22Rv1 (cell line): ENCODE data around the gene CDC14B.

Experiments used
- ZFX ChIP-seq: fragments of 450-650 bp; IDR thresholded peaks from 2 replicates; pipeline ENCODE4 v1.6.1; 2017; ENCODE audit warnings: antibody characterized with exemption, borderline replicate concordance
- TF ChIP-seq, protein P1 (sequence below): fragments of 450-650 bp; IDR thresholded peaks from 2 replicates; pipeline ENCODE4 v1.5.1; 2017; ENCODE audit warnings: mild to moderate bottlenecking

DNA sequence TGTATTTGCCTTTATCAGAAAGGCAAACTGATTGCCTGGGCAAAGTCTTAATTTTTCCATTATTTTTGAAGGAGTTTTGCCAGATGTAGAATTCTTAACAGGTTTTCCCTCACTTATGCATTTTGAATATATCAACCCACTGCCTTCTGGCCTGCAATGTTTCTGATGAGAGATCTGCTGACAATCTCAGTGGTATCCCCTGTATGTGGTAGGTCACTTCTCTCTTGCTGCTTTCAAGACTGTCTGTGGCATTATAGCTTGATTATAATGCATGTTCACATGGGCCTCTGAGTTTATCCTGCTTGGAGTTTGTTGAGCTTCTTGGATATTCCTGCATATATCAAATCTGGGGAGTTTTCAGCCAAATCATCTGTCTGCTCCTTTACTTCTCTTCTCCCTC lies 87.5 kb downstream of the CDC14B start:
- TF ChIP-seq ZFX, result no peak
- TF ChIP-seq, protein P1, sequence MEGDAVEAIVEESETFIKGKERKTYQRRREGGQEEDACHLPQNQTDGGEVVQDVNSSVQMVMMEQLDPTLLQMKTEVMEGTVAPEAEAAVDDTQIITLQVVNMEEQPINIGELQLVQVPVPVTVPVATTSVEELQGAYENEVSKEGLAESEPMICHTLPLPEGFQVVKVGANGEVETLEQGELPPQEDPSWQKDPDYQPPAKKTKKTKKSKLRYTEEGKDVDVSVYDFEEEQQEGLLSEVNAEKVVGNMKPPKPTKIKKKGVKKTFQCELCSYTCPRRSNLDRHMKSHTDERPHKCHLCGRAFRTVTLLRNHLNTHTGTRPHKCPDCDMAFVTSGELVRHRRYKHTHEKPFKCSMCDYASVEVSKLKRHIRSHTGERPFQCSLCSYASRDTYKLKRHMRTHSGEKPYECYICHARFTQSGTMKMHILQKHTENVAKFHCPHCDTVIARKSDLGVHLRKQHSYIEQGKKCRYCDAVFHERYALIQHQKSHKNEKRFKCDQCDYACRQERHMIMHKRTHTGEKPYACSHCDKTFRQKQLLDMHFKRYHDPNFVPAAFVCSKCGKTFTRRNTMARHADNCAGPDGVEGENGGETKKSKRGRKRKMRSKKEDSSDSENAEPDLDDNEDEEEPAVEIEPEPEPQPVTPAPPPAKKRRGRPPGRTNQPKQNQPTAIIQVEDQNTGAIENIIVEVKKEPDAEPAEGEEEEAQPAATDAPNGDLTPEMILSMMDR, result no peak
